OCI-LY7 (cell line): ENCODE results near the gene MRO. TPM values are rescaled to one million over a fixed set of nuclear protein-coding genes. Genes with fewer than 3 reads are reported as not detected.

ENCODE experiments used
- Bru-seq: library from RNA; stranded (reverse); fragments of 400-500 nt; gene quantifications from one replicate; lab custom pipeline; 2021; lab: Mats Ljungman, UMichigan
- BruChase-seq, 2 experiments: library from RNA; stranded (reverse); fragments of 400-500 nt; gene quantifications; one replicate each; lab custom pipeline; 2021; lab: Mats Ljungman, UMichigan
- BruUV-seq: library from RNA; stranded (reverse); fragments of 400-500 nt; replicated peaks from 2 replicates; lab custom pipeline; 2021; lab: Mats Ljungman, UMichigan
- CTCF ChIA-PET: fragments of 300-600 bp; sonication (Branson Sonifier 250); formaldehyde crosslinking; loops from one replicate; lab custom pipeline; 2022; ENCODE audit warnings: antibody characterized with exemption; ENCODE audit not compliant: unreplicated experiment; lab: Charles Lee
- POLR2A ChIA-PET: fragments of 300-600 bp; sonication (Branson Sonifier 250); formaldehyde crosslinking; loops from one replicate; lab custom pipeline; 2022; ENCODE audit warnings: antibody characterized with exemption; lab: Charles Lee
- DNase-seq: peaks from one replicate; pipeline ENCODE4 v3.0.0-alpha.2; 2015; ENCODE audit warnings: low spot score
- H2AFZ ChIP-seq: fragments of 200-600 bp; sonication (generic), shearing (Covaris generic); 2 replicates; pipeline ENCODE4 v1.6.1; 2014; ENCODE audit warnings: mild to moderate bottlenecking, antibody characterized with exemption, low read length, moderate library complexity
- H3K27ac ChIP-seq: fragments of 200-600 bp; sonication (generic); 2 replicates; pipeline ENCODE4 v1.5.1; 2014; ENCODE audit warnings: mixed run types, low read depth, mild to moderate bottlenecking, moderate library complexity, low read length, inconsistent platforms; ENCODE audit not compliant: poor library complexity, severe bottlenecking
- H3K36me3 ChIP-seq: fragments of 200-600 bp; sonication (generic); 2 replicates; pipeline ENCODE4 v1.6.1; 2014; ENCODE audit warnings: mild to moderate bottlenecking, antibody characterized with exemption, low read length, moderate library complexity, mixed read lengths; ENCODE audit not compliant: insufficient read depth
- H3K4me1 ChIP-seq: fragments of 200-600 bp; sonication (generic); 2 replicates; pipeline ENCODE4 v1.5.1; 2014; ENCODE audit warnings: mild to moderate bottlenecking, low read length; ENCODE audit not compliant: insufficient read depth, poor library complexity, severe bottlenecking
- H3K4me2 ChIP-seq: fragments of 200-600 bp; sonication (generic); 2 replicates; pipeline ENCODE4 v1.6.1; 2014; ENCODE audit warnings: mild to moderate bottlenecking, low read length
- H3K4me3 ChIP-seq: fragments of 200-600 bp; sonication (generic); 2 replicates; pipeline ENCODE4 v1.5.1; 2014; ENCODE audit warnings: mild to moderate bottlenecking, low read depth, low read length; ENCODE audit not compliant: poor library complexity, severe bottlenecking
- H3K79me2 ChIP-seq: fragments of 200-600 bp; sonication (generic); 2 replicates; pipeline ENCODE4 v1.6.1; 2016; ENCODE audit warnings: low read depth, mild to moderate bottlenecking, low read length, moderate library complexity, mixed read lengths; ENCODE audit not compliant: insufficient read depth
- H3K9me2 ChIP-seq: fragments of 200-600 bp; sonication (generic); 2 replicates; pipeline ENCODE4 v1.6.1; 2016; ENCODE audit warnings: mild to moderate bottlenecking, low read length, mixed read lengths; ENCODE audit not compliant: insufficient read depth
- H3K9me3 ChIP-seq: fragments of 200-600 bp; sonication (generic); 2 replicates; pipeline ENCODE4 v1.6.1; 2014; ENCODE audit warnings: mild to moderate bottlenecking, mixed run types, low read length, mixed read lengths
- H4K20me1 ChIP-seq: fragments of 200-600 bp; sonication (generic); 2 replicates; pipeline ENCODE4 v1.6.1; 2014; ENCODE audit warnings: mild to moderate bottlenecking, antibody characterized with exemption, low read length, moderate library complexity, mixed read lengths; ENCODE audit not compliant: insufficient read depth
- EZH2phosphoT487 ChIP-seq: fragments of 200-600 bp; sonication (generic); IDR thresholded peaks from 2 replicates; pipeline ENCODE4 v1.6.1; 2018; ENCODE audit warnings: low read depth, borderline replicate concordance, mild to moderate bottlenecking, mixed run types, antibody characterized with exemption, low read length, moderate library complexity, mixed read lengths
- intact Hi-C: fragments of 100-400 bp; cut with micrococcal nuclease; formaldehyde crosslinking; loops from one replicate; pipeline ENCODE4 v1.10.0; 2022; ENCODE audit not compliant: unreplicated experiment
- long read RNA-seq: library from polyadenylated mRNA; stranded (forward); transcript quantifications from one replicate; pipeline ENCODE4 v2.0.0, GENCODE V29; 2022
- total RNA-seq, 2 experiments: library from RNA; depleted of rRNA in 1 of 2; stranded (reverse); fragments of >200 nt in 1 of 2; shearing (Covaris generic) in 1 of 2; gene quantifications; 2 replicates each; pipeline ENCODE4 v1.2.3, GENCODE V29; 2014 to 2022
- TF ChIP-seq, protein P1 (sequence below): fragments of 200-600 bp; sonication (generic); conservative IDR thresholded peaks from 2 replicates; pipeline ENCODE4 v1.5.1; 2014; ENCODE audit warnings: mild to moderate bottlenecking, antibody characterized with exemption, low read length, moderate library complexity, mixed read lengths

The MRO gene
- 0.22 and 1.0 TPM in 2 replicates for total RNA-seq (2014; rRNA removed; shearing (Covaris generic))
- 0.46 TPM in 2 replicates for total RNA-seq (2022)
- Bru-seq, nascent RNA, result percentile 13 among the genes with signal in this experiment
- BruChase-seq, experiment 1, labeled RNA remaining after a 6-hour chase, result percentile 17 among the genes with signal in this experiment
- BruChase-seq, experiment 2, labeled RNA remaining after a 2-hour chase, result percentile 16 among the genes with signal in this experiment
- long read RNA-seq, result 0 reads

DNA sequence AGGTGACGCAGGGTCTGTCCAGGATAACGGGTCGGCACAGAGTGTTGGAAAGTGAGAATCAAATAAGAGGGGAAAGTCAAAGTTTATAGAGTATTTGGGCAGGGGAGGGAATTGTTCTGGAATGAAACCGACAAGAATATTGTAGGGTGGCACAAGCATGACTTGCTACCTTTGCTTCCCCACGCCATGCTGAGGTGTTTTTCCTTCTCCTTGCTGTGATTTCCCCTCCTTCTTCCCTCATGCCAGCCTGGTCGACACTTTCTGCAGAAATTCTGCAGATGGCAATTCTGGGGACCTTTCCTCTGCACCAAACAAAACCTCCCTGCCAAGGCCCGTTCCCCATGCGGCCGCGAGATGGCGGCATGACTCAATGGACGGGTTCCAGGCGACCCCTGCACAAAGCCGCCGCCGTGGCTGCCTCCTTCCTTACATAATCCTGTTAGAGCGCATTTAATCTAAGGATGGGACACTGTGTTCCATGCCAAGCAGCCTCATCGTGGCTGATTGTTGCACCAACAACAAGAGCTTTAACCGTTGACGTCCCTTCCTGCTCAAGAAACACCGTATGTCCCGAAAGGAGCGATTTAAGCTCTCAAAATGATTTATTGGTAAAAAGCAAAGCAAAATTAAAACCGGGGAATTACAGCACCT is at the start of gene MRO:
MRO (minus strand) TSS at position 289 of the 651 bp plus-strand sequence. CDS start 10,616 bp downstream, outside the sequence.
- Histone ChIP-seq H3K36me3 (no peaks in the 10 kb centered on the region), H3K4me3 (peak within 1 kb of the TSS; percentile 53), H3K4me2 (peak within 1 kb of the TSS; percentile 79), H3K79me2 (no peaks in the 10 kb centered on the region), H4K20me1 (no peaks in the 10 kb centered on the region), H3K9me3 (no peaks in the 10 kb centered on the region), H3K4me1 (peaks cover 46% of the 10 kb centered on the region), H3K27ac (peak within 1 kb of the TSS; percentile 15), H2AFZ (peak within 1 kb of the TSS; percentile 96), H3K9me2 (no peaks in the 10 kb centered on the region)
- BruUV-seq, result no TSS peak
- CTCF ChIA-PET, result interaction anchor here (0.7 to 1.1 kb wide), 2 partner anchors 50 to 208 kb away, joined by 3 read pairs; no protein-coding TSS in a partner anchor
- POLR2A ChIA-PET, result interaction anchor here (0.7 to 1.5 kb wide), 6 partner anchors 11 to 382 kb away, joined by 3 to 4 read pairs (median 3); no protein-coding TSS in a partner anchor
- intact Hi-C loops, result loop anchor here (1.0 to 10.0 kb wide), 3 partner anchors 46 to 231 kb away; partner anchors contain the start of gene ELAC1
- TF ChIP-seq, protein P1, sequence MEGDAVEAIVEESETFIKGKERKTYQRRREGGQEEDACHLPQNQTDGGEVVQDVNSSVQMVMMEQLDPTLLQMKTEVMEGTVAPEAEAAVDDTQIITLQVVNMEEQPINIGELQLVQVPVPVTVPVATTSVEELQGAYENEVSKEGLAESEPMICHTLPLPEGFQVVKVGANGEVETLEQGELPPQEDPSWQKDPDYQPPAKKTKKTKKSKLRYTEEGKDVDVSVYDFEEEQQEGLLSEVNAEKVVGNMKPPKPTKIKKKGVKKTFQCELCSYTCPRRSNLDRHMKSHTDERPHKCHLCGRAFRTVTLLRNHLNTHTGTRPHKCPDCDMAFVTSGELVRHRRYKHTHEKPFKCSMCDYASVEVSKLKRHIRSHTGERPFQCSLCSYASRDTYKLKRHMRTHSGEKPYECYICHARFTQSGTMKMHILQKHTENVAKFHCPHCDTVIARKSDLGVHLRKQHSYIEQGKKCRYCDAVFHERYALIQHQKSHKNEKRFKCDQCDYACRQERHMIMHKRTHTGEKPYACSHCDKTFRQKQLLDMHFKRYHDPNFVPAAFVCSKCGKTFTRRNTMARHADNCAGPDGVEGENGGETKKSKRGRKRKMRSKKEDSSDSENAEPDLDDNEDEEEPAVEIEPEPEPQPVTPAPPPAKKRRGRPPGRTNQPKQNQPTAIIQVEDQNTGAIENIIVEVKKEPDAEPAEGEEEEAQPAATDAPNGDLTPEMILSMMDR, result peak; percentile 84
- TF ChIP-seq EZH2phosphoT487, result no peak
- peak; percentile 75 for DNase-seq

DNA sequence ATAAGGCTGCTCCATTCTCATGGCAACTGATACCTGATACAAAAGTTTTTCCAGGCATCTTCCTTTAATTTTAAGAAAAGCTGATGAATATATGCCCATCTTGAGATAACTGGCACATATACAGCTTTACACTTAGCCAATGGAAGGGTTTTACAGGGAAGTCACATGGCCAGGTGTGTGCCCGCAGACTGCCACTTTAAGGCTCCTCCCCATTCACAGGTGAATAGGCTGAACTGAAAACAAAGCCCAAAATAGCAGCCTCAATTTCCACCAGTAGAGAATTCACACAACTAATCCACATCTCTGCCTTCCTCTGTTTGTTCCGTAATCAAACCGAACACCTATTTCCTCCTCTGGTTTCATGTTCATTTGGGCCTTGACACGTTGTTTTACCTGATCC is 49.3 kb upstream of the MRO start:
- no peaks in the 10 kb centered on the region for H3K9me2 ChIP-seq
- TF ChIP-seq EZH2phosphoT487, result no peak
- TF ChIP-seq, protein P1, result no peak
- H3K4me2 ChIP-seq, result no peak overlapping the region
- POLR2A ChIA-PET, result no interaction called here
- intact Hi-C loops, result loop anchor here (5.0 kb wide), 1 partner anchor 207 kb away; no protein-coding TSS in a partner anchor
- CTCF ChIA-PET, result no interaction called here
- H3K79me2 ChIP-seq, result no peaks in the 10 kb centered on the region
- no peaks in the 10 kb centered on the region for H3K4me1 ChIP-seq
- no TSS peak for BruUV-seq
- no peak overlapping the region for H2AFZ ChIP-seq
- H3K9me3 ChIP-seq, result no peaks in the 10 kb centered on the region
- no peaks in the 10 kb centered on the region for H3K36me3 ChIP-seq
- no peak for DNase-seq
- H4K20me1 ChIP-seq, result no peaks in the 10 kb centered on the region
- H3K27ac ChIP-seq, result no peak overlapping the region
- no peak overlapping the region for H3K4me3 ChIP-seq
